ENCODE measurements around the gene DPEP1.
"Not testable (repeated sequence)": the region's sequence is repeated elsewhere in the genome, so short reads cannot be mapped to it uniquely, and the experiment has no call there.

Gene DPEP1

DNA sequence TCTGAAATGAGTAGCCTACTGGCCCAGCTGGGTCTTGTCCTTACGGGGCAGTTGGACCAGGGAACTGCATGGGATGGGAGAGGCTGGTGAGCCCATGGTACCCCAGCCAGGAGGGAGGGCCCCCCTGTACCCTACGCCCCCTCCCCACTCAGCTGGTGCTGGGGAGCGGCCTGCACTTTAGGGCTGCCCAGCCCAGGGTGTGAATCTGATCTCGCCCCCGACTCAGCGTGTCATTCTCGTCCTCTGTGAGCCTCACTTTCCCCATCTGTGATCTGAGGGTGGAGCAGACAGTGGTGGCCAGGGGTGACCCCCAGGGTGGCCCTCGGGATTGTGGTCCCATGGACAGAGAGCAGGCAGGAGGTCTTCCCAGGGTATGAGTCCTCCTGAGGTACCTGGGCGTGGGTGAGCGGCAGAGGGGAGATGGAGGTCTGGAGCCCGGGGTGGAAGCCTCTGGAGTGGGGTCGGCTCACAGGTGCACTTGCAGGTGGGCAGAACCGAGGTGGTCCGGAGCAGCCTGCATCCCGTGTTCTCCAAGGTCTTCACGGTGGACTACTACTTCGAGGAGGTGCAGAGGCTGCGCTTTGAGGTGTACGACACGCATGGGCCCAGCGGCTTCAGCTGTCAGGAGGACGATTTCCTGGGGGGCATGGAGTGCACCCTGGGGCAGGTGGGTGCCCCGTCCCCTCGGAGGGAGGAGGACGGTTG is 36.2 kb upstream of the DPEP1 start:
- in situ Hi-C loops (cut with MboI; ENCODE audit: low sequenced_read_pairs): no loop called here

DNA sequence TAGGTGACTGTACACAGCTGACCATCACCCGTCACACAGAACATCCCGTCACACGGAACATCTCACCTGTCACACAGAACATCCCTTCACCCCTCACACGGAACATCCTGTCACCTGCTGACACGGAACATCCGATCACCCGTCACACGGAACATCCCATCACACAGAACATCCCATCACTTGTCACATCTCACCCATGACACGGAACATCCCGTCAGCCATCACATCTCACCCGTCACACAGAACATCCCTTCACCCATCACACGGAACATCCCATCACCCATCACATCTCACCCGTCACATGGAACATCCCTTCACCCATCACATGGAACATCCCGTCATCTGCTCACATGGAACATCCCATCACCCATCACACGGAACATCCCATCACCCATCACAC is 34.1 kb upstream of the DPEP1 start:
- in situ Hi-C loops (cut with MboI; ENCODE audit: low sequenced_read_pairs): no loop called here

GRCh38 chr16:89581045-89581695 is 32.3 kb upstream of the DPEP1 start:
- in situ Hi-C loops (cut with MboI; ENCODE audit: low sequenced_read_pairs): no loop called here

- in situ Hi-C loops (cut with MboI; ENCODE audit: low sequenced_read_pairs): no loop called here
Observed at GRCh38 chr16:89581861-89582563, 31.4 kb upstream of the DPEP1 start.

DNA sequence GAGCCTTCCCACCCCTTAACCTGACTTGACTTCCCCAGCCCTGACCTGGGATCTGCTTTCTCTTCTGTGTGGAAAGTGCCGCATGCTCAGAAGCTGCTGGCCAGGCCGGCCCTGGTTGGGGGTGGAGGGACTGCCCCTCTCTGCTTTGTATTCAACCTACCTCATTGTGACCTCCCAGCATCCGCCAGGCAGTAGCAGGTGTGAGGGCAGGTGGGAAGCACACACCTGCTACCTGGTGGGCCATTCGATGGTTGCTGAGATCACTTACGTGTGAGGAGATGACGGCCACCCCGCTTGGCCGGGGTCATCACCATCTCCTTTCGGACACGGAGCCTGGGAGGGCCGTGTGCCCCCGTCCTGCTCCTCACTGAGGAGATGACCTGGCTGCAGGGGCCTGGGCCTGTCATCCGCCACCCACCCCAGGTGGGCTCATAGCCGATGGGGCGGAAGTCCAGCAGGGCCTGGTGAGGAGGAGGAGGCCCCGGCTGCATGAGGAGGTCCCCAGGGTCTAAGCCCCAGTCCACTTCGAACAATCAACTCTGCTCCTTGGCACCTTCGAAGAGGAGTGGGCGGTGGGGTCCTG is 30.7 kb upstream of the DPEP1 start:
- in situ Hi-C loops (cut with MboI; ENCODE audit: low sequenced_read_pairs): no loop called here

- in situ Hi-C loops (cut with MboI; ENCODE audit: low sequenced_read_pairs): no loop called here
Observed at GRCh38 chr16:89583197-89583894, 30.1 kb upstream of the DPEP1 start.

DNA sequence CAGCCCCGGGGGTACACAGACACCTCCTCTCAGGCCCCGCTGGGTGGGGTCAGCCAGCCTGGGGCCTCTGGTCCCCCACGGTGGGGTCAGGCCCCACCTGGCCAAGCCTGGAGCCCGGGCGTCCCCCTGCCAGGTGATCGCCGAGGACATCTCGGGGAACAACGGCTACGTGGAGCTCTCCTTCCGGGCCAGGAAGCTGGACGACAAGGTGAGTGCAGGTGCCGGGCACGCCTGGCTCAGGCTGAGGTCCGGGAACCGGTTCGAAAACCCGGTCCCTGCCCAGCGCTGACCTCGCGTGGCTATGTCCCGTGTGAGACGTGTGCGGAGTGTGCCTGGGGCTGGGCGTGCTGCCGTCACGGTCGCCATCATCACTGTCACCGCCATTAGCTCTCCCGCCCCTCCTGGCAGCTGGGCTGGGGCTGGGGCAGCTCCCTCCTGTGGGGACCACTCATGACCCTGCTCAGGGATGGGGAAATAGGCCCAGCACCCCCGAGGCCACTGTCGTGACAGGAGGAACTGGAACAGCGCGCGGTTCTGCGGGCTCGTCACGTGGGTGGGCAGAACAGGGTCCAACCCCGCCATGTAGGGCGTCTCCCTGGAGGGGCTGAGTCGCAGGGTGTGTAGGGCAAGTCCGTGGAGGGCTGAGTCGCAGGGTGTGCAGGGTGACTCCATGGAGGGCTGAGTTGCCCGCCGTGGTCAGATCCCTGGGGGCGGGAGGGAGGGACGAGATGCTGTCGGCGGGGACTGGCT is 29.4 kb upstream of the DPEP1 start:
- in situ Hi-C loops (cut with MboI; ENCODE audit: low sequenced_read_pairs): no loop called here

DNA sequence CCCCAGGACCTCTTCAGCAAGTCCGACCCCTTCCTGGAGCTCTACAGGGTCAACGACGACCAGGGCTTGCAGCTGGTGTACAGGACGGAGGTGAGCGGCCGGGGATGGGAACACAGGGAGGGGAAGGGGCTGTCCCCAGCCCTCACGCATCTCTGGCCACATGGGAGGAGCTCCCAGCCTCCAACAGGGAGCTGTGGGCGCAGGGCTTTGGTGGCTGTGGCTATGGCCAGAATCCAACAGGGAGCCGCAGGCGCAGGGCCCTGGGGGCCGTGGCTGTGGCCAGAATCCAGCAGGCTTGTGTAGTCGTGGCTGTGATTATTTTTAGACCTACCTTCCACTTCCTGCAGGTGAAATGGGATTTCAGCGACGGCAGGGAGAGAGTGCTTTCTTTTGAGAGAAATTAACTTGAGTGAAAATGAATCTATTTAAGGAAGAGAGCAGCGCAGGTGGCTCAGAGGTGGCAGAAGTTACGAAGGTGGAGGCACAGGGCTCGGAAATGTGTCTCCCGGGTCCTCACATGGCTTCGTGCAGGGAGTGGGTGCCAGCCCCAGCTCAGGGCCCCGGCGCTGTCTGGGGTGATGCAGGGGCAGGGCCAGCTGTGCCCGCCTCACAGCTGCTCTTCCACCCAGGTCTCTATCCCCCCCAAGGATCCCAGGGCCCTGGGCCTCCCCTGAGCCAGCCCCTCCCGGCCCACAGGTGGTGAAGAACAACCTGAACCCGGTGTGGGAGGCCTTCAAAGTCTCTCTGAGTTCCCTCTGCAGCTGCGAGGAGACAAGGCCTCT is 28.5 kb upstream of the DPEP1 start:
- in situ Hi-C loops (cut with MboI; ENCODE audit: low sequenced_read_pairs): no loop called here

GRCh38 chr16:89586218-89586617 is 27.2 kb upstream of the DPEP1 start:
- in situ Hi-C loops (cut with MboI; ENCODE audit: low sequenced_read_pairs): no loop called here

GRCh38 chr16:89586853-89587252 is 26.6 kb upstream of the DPEP1 start:
- in situ Hi-C loops (cut with MboI; ENCODE audit: low sequenced_read_pairs): no loop called here

- in situ Hi-C loops (cut with MboI; ENCODE audit: low sequenced_read_pairs): not testable (repeated sequence)
Observed at GRCh38 chr16:89587676-89588075, 25.8 kb upstream of the DPEP1 start.

- in situ Hi-C loops (cut with MboI; ENCODE audit: low sequenced_read_pairs): no loop called here
Observed at GRCh38 chr16:89588413-89589109, 24.9 kb upstream of the DPEP1 start.

- in situ Hi-C loops (cut with MboI; ENCODE audit: low sequenced_read_pairs): no loop called here
Observed at GRCh38 chr16:89589241-89589926, 24.1 kb upstream of the DPEP1 start.

GRCh38 chr16:89593841-89594240 is 19.6 kb upstream of the DPEP1 start:
- in situ Hi-C loops (cut with MboI; ENCODE audit: low sequenced_read_pairs): no loop called here

DNA sequence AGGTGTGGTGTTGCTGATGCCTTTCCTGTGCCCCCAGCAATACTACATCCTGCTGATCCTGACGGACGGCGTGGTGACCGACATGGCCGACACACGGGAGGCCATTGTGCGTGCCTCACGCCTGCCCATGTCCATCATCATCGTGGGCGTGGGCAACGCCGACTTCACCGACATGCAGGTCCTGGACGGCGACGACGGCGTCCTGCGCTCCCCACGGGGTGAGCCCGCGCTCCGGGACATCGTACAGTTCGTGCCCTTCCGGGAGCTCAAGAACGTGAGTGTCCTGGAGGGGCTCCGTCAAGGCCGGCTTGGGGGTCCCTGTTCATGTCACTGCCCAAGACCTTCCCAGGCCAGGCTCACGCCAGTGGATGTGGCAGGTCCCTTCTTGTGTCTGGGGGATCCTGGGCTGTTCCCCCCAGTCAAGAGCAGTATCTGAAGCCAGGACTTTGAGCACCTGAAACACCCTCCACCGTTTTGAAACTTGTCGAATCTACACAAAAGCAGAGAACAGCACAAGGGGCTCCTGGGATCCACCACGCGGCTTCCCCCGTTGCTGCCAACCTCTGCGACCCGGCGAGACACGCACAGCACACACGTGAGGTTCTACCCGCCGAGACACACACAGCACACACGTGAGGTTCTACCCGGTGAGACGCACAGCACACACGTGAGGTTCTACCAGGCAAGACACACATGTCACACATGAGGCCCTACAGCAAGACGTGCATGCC is 17.9 kb upstream of the DPEP1 start:
- in situ Hi-C loops (cut with MboI; ENCODE audit: low sequenced_read_pairs): no loop called here

DNA sequence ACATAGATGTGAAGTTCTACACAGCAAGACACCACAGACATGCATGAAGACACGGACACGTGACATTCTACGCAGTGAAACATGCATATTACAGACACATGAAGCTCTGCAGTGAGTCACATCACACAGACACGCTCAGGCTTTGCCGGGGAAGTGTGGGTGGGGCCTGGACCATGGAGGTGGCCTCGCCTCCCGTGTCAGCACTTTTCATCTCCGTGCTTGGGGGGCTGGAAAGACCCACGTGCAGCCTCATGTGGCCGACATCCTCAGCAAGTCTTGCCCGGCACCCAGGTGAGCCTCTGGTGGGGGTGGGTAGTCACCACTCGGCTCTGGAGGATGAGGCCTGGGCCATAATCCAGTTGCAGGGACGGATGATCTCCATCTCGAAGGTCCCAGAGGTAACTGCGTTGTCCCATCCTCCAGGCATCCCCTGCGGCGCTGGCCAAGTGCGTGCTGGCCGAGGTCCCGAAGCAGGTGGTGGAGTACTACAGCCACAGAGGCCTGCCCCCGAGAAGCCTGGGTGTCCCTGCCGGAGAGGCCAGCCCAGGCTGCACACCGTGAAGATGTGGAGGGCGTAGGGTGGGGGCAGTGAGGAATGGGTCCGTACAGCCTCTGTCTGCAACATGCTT is 17.3 kb upstream of the DPEP1 start:
- in situ Hi-C loops (cut with MboI; ENCODE audit: low sequenced_read_pairs): no loop called here

DNA sequence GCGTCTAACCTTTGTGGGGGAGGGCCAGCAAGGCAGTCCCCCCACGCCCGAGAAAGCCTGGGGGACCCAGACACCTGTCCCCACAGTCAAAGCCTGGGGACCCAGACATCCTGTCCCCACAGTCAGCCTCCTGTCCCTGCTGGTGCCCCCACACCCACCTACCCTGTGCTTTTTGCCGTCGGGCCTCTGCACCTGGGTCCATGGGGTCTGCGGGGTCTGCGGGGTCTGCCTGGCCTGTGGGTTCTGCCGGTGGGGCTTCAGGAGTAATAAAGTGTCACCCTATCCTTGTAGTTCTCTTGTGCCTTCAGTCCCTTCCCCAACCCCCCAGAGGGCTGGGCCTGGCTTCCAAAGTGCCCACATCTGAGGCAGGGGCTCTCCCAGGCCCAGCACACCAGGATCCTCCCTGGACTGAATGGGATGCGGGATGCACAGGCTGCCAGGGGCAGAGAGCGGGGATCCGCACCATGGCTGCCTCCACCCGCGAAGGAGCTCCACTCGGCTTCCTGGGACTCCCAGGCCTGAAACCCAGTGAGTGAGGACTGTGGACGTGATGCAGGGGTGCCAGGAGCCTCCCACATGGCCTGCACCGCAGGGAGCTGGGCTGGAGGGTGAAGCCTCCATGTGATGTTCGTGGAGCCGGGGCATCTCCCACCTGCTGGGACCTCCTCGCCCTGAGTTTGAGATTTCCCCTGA is 16.3 kb upstream of the DPEP1 start:
- in situ Hi-C loops (cut with MboI; ENCODE audit: low sequenced_read_pairs): no loop called here
